Activated T-helper 1 cell treated with anti-CD3 and anti-CD28 coated beads, Interleukin-12 subunit alpha, Interleukin-12 subunit beta, Interleukin-2, Interleukin-4 antibody, amounts not matched to agents 30 ng/mL and 10 ng/mL and 1 ng/mL, durations not matched to agents 14 hours and 24 hours and 36 hours (primary cell): ENCODE results near the gene RBBP9. TPM values are rescaled to one million over a fixed set of nuclear protein-coding genes. Genes with fewer than 3 reads are reported as not detected.

ENCODE experiments used
- DNase-seq: peaks from one replicate; pipeline ENCODE4 v3.0.0; 2021; ENCODE audit warnings: low spot score
- H3K27ac Mint-ChIP-seq: one replicate; pipeline ENCODE4 v1.8.0; 2021; ENCODE audit warnings: mild to moderate bottlenecking, mixed read lengths
- H3K27me3 Mint-ChIP-seq: one replicate; pipeline ENCODE4 v1.8.0; 2022; ENCODE audit warnings: mild to moderate bottlenecking, moderate library complexity, mixed read lengths; ENCODE audit not compliant: insufficient read depth
- H3K36me3 Mint-ChIP-seq: one replicate; pipeline ENCODE4 v1.8.0; 2021; ENCODE audit warnings: low read depth, mixed read lengths
- H3K4me1 Mint-ChIP-seq: one replicate; pipeline ENCODE4 v1.8.0; 2021; ENCODE audit warnings: low read depth, mixed read lengths
- H3K4me3 Mint-ChIP-seq: one replicate; pipeline ENCODE4 v1.8.0; 2021; ENCODE audit warnings: mild to moderate bottlenecking, moderate library complexity, mixed read lengths
- H3K9me3 Mint-ChIP-seq: one replicate; pipeline ENCODE4 v1.8.0; 2021; ENCODE audit warnings: mixed read lengths
- intact Hi-C: fragments of 100-400 bp; cut with micrococcal nuclease; formaldehyde crosslinking; loops from one replicate; pipeline ENCODE4 v1.15.1; 2024
- total RNA-seq: library from RNA; stranded (reverse); gene quantifications from 2 replicates; pipeline ENCODE4 v1.2.3, GENCODE V29; 2022

RBBP9 gene
- total RNA-seq, 1 donor from 2014 or later: 18.6 TPM

DNA sequence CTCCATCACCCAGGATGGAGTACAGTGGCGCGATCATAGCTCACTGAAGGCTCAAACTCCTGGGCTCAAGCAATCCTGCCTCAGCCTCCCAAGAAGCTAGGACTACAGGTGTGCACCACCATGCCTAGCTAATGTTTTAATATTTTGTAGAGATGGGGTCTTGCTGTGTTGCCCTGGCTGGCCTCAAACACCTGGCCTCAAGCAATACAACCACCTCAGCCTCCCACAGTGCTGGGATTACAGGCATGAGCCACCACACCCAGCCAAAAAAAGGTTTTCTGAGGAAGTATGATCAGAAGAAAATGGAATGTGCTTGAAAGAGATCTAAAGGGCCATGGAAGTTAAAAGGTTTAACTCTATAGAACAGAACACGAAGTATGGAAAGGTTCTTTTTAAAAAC is 8.7 kb downstream of the RBBP9 start:
- Mint-ChIP-seq H3K27me3 (no peaks in the 10 kb centered on the region), H3K4me3 (no peak overlapping the region), H3K27ac (no peak overlapping the region), H3K4me1 (no peaks in the 10 kb centered on the region), H3K36me3 (peaks cover 37% of the 10 kb centered on the region), H3K9me3 (no peaks in the 10 kb centered on the region)
- DNase-seq: no peak
- intact Hi-C loops: no loop called here

- Mint-ChIP-seq H3K9me3 (no peaks in the 10 kb centered on the region), H3K4me3 (no peak overlapping the region), H3K36me3 (peaks cover 20% of the 10 kb centered on the region), H3K27ac (no peak overlapping the region), H3K4me1 (no peaks in the 10 kb centered on the region), H3K27me3 (no peaks in the 10 kb centered on the region)
- intact Hi-C loops: no loop called here
- DNase-seq: no peak
These were observed 15.4 kb downstream of the RBBP9 start for GRCh38 chr20:18481596-18481995.

- Mint-ChIP-seq H3K4me1 (no peaks in the 10 kb centered on the region), H3K36me3 (peaks cover 28% of the 10 kb centered on the region), H3K27me3 (no peaks in the 10 kb centered on the region), H3K27ac (no peak overlapping the region), H3K4me3 (no peak overlapping the region), H3K9me3 (no peaks in the 10 kb centered on the region)
- DNase-seq: no peak
- intact Hi-C loops: no loop called here
These were observed 19.2 kb downstream of the RBBP9 start for GRCh38 chr20:18477821-18478220.

DNA sequence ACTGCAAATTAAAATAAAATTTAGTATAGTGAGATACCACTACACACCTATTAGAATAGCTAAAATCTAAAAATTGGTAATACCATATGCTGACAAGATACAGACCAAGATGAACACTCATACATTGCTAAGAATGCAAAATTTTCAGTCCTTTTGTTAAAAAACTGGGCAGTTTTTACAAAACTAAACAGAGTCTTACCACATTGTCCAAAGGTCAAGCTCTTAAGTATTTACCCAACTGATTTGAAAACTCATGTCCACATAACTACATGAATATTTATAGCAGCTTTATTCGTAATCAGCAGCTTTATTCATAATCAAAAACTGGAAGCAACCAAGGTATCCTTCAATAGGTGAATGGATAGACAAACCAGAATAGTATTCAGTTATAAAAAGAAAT is 19.8 kb downstream of the RBBP9 start:
- intact Hi-C loops: no loop called here
- H3K27ac Mint-ChIP-seq: no peak overlapping the region
- DNase-seq: no peak
- H3K4me1 Mint-ChIP-seq: no peaks in the 10 kb centered on the region
- no peaks in the 10 kb centered on the region for H3K9me3 Mint-ChIP-seq
- H3K36me3 Mint-ChIP-seq: peaks cover 28% of the 10 kb centered on the region
- no peaks in the 10 kb centered on the region for H3K27me3 Mint-ChIP-seq
- no peak overlapping the region for H3K4me3 Mint-ChIP-seq

DNA sequence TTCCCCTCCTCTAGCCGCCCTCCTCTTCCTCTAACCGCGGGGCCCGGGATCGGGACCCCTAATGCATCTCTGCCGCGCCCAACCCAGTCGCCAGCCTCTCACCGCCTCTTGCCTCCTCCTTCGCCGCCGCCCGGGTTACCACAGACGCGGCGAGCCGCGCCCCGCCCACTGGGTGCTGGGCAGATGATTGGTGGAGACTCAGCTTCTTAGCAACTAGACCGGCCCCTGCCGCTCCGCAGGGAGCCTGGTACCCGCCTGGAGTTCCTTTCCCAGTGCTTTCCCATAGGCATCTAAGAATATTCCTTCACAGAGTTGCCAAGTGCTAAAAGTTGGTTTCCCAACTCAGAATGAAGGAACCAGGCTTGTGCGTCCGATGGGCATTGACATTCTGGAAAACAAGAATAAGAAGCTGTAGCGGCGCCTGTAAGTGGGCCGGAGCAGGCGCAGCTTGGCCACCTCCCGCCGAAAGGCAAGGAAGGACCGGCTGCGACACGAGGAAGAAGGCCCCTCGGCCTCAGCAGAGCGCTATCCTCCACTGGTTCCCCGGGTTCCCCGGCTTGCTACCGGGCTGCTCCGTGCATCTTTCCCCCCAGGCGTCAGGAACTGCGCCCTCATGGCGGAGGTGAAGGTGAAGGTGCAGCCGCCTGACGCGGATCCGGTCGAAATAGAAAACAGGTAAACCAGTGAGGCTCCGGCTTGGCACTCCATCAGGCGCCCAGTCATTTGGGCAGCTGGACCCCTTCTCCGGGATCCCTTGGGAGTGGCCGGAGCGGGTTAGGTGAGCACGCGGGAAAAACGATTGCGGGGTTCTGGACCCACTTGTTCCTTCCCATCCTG is 29.9 kb downstream of the RBBP9 start, which contains the start of the genes DZANK1 and POLR3F:
Gene DZANK1 (minus strand): TSS at position 137 of the 837 bp plus-strand sequence. CDS start 1,672 bp downstream, outside the sequence.
Gene POLR3F (plus strand): TSS at position 497 of the 837 bp plus-strand sequence. CDS start 117 bp downstream, at position 614.
- peak within 1 kb of the TSS; percentile 99 for H3K4me3 Mint-ChIP-seq
- H3K4me1 Mint-ChIP-seq: peaks cover 31% of the 10 kb centered on the region
- no peaks in the 10 kb centered on the region for H3K9me3 Mint-ChIP-seq
- peaks cover 8% of the 10 kb centered on the region for H3K36me3 Mint-ChIP-seq
- no peaks in the 10 kb centered on the region for H3K27me3 Mint-ChIP-seq
- DNase-seq: peak; percentile 90
- peak within 1 kb of the TSS; percentile 92 for H3K27ac Mint-ChIP-seq
- intact Hi-C loops: loop anchor here (1.0 kb wide), 10 partner anchors 30 to 785 kb away; partner anchors contain the start of genes KAT14, MGME1, PET117 and RBBP9

GRCh38 chr20:18466574-18466893 is 30.5 kb downstream of the RBBP9 start:
- DNase-seq: no peak
- no peaks in the 10 kb centered on the region for H3K27me3 Mint-ChIP-seq
- H3K27ac Mint-ChIP-seq: peak overlapping the region; percentile 92
- H3K4me1 Mint-ChIP-seq: peaks cover 31% of the 10 kb centered on the region
- H3K9me3 Mint-ChIP-seq: no peaks in the 10 kb centered on the region
- intact Hi-C loops: no loop called here
- H3K4me3 Mint-ChIP-seq: peak overlapping the region; percentile 99
- peaks cover 8% of the 10 kb centered on the region for H3K36me3 Mint-ChIP-seq

DNA sequence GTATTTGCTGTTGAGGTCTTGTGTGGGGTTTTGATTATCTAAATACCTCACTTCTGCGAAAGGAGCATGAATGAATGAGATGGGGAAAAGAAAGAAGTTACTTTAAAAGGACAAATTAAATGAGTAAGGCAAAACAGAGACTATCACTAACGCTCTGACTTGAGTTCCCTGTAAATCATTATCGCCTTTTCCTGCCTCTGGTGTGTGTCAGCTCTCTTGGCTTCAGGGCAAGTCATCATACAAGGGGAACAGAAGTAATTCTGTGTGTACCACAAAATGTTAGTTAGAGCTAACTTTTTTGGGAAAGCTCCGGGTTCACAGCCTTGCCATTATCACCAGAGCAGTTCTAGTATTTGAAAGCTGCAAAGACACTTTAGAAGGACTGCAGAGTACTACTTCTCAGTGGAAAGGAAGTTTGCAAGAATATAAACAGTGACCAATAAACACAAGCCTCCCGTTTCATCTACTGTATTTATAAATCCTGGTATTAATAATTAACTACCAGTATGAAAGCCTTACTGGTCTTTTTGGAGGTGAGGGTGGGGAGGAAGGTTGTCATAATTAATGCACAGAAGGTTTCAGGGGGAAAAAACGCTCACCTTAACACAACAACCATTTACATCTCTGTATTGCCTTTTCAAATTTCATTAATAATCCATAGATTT is 31.4 kb downstream of the RBBP9 start:
- Mint-ChIP-seq H3K27me3 (no peaks in the 10 kb centered on the region), H3K4me3 (peak overlapping the region; percentile 99), H3K9me3 (no peaks in the 10 kb centered on the region), H3K27ac (no peak overlapping the region), H3K4me1 (peaks cover 31% of the 10 kb centered on the region), H3K36me3 (peaks cover 5% of the 10 kb centered on the region)
- DNase-seq: no peak
- intact Hi-C loops: no loop called here

DNA sequence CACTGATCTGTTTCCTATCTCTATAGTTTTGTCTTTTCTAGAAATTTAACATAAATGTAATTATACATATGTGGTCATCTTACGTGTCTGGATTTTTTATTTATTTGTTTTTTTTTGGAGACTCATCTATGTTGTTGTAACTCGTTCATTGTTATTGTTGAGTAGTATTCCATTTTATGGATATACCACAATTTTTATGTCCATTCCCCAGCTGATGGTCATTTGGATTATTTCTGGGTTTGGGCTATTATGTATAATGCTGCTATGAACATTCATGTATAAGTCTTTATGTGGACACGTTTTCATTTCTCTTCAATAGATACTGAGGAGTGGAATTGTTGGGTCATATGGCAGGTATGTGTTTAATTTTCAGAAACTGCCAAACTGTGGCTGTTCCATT is 40.4 kb downstream of the RBBP9 start:
- intact Hi-C loops: no loop called here
- Mint-ChIP-seq H3K27me3 (peaks cover 4% of the 10 kb centered on the region), H3K9me3 (peaks cover 5% of the 10 kb centered on the region), H3K36me3 (no peaks in the 10 kb centered on the region), H3K4me1 (no peaks in the 10 kb centered on the region), H3K27ac (no peak overlapping the region), H3K4me3 (no peak overlapping the region)
- no peak for DNase-seq

GRCh38 chr20:18443886-18444285 is 53.1 kb downstream of the RBBP9 start:
- Mint-ChIP-seq H3K4me1 (no peaks in the 10 kb centered on the region), H3K4me3 (no peak overlapping the region), H3K27ac (no peak overlapping the region), H3K36me3 (no peaks in the 10 kb centered on the region), H3K9me3 (no peaks in the 10 kb centered on the region), H3K27me3 (peaks cover 2% of the 10 kb centered on the region)
- intact Hi-C loops: no loop called here
- DNase-seq: no peak

- no peak for DNase-seq
- Mint-ChIP-seq H3K4me3 (no peak overlapping the region), H3K27ac (no peak overlapping the region), H3K36me3 (no peaks in the 10 kb centered on the region), H3K4me1 (no peaks in the 10 kb centered on the region), H3K9me3 (no peaks in the 10 kb centered on the region), H3K27me3 (peaks cover 2% of the 10 kb centered on the region)
- intact Hi-C loops: no loop called here
These were observed 56.6 kb downstream of the RBBP9 start for GRCh38 chr20:18440403-18440802.

DNA sequence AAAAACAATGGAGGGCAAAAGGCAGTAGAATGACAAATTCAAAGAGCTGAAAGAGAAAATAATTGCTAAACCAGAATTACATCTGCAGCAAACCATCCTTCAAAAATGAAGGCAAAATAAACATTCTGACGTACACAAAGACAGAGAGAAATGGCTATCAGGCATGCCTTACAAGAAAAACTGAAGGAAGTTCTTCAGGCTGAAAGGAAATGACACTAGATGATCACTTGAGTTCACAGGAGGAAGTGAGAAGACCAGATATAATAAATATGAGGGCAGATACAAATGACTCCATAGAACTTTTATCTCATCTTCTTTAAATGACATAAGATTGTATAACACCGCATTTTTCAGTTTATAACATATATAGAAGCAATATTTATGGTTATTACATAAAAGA is 60.2 kb downstream of the RBBP9 start:
- no peaks in the 10 kb centered on the region for H3K4me1 Mint-ChIP-seq
- H3K4me3 Mint-ChIP-seq: no peak overlapping the region
- DNase-seq: no peak
- intact Hi-C loops: no loop called here
- H3K27ac Mint-ChIP-seq: no peak overlapping the region
- H3K9me3 Mint-ChIP-seq: no peaks in the 10 kb centered on the region
- H3K27me3 Mint-ChIP-seq: no peaks in the 10 kb centered on the region
- no peaks in the 10 kb centered on the region for H3K36me3 Mint-ChIP-seq
